CMK (cell line): Measurements from ENCODE around the gene ANKFY1.

Experiments
- DNase-seq: peaks from one replicate; pipeline ENCODE4 v3.0.0-alpha.2; 2010; ENCODE audit warnings: low read depth

ANKFY1 gene

GRCh38 chr17:4118015-4118743 lies 145.6 kb downstream of the ANKFY1 start:
- no peak for DNase-seq

- DNase-seq, result no peak
Observed at GRCh38 chr17:4116516-4116915, 147.3 kb downstream of the ANKFY1 start.
